Measurements from ENCODE around the gene CDCA8. TPM values are rescaled to one million over a fixed set of nuclear protein-coding genes. Genes with fewer than 3 reads are reported as not detected.

CDCA8 gene
- total and polyA plus RNA-seq, 2 of the 4 experiments (the other 2 are of a cell fraction), result 5.9 to 25.7 TPM

DNA sequence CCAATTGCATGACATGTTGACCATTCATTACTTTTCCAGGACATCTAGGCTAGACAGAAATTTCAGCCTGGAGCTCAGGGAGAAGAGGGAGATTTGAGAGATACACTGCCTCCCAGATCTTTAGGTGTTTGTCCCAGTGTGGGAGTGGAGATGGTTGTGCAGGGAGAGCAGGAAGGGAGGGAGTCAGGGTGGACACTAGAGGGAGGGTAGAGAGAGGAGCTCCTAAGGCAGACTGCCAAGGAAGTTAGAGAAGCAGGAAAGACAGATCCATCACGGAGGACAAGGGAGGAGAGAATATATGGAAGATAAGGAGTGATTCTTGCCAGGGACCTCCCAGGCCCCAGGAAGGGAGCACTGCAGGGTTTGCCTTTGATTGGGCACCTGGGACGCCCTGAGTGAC lies 8.7 kb downstream of the CDCA8 start:
- no peaks in the 10 kb centered on the region for H3K9me3 ChIP-seq (ENCODE audit: control insufficient read depth, insufficient read depth, low read length)
- DNase-seq (no peak), ATAC-seq (ENCODE audit: low read depth) (no peak)
- no peak overlapping the region for H2AK9ac ChIP-seq (replicated peaks; ENCODE audit: low read depth, low read length, poor library complexity)
- peaks cover 18 to 21% of the 10 kb centered on the region in 2 experiments for H3K79me1 ChIP-seq (ENCODE audit: low read depth in 1 of 2, low read length in 2 of 2)
- H3K36me3 ChIP-seq (ENCODE audit: control insufficient read depth, insufficient read depth, low read length), result peaks cover 15% of the 10 kb centered on the region
- TF ChIP-seq, protein P1, sequence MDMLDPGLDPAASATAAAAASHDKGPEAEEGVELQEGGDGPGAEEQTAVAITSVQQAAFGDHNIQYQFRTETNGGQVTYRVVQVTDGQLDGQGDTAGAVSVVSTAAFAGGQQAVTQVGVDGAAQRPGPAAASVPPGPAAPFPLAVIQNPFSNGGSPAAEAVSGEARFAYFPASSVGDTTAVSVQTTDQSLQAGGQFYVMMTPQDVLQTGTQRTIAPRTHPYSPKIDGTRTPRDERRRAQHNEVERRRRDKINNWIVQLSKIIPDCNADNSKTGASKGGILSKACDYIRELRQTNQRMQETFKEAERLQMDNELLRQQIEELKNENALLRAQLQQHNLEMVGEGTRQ (IDR thresholded peaks at IDR 0.05; ENCODE audit: low read depth, low read length), result no peak
- TF ChIP-seq MAZ (IDR thresholded peaks at IDR 0.05; ENCODE audit: borderline replicate concordance, low read depth, low read length) (no peak), SMC3 (IDR thresholded peaks at IDR 0.05; ENCODE audit: low read depth, low read length) (no peak), RFX5 (IDR thresholded peaks at IDR 0.05; ENCODE audit: low read depth, low read length) (no peak), BHLHE40 (IDR thresholded peaks at IDR 0.05; ENCODE audit: low read depth, low read length) (no peak), FOS (IDR thresholded peaks at IDR 0.05; ENCODE audit: low read depth, low read length) (no peak), MXI1 (IDR thresholded peaks at IDR 0.05; ENCODE audit: borderline replicate concordance, low read depth, low read length) (no peak), RCOR1 (IDR thresholded peaks at IDR 0.05; ENCODE audit: insufficient replicate concordance, low read length) (no peak), MAFK (IDR thresholded peaks at IDR 0.05; ENCODE audit: low read depth, low read length) (no peak), CHD1 (IDR thresholded peaks at IDR 0.05; ENCODE audit: low read depth, low read length) (no peak), RAD21 (IDR thresholded peaks at IDR 0.05; ENCODE audit: low read length) (no peak), POLR2A (IDR thresholded peaks at IDR 0.05; ENCODE audit: low read depth, low read length) (no peak)
- TF ChIP-seq, protein P2, sequence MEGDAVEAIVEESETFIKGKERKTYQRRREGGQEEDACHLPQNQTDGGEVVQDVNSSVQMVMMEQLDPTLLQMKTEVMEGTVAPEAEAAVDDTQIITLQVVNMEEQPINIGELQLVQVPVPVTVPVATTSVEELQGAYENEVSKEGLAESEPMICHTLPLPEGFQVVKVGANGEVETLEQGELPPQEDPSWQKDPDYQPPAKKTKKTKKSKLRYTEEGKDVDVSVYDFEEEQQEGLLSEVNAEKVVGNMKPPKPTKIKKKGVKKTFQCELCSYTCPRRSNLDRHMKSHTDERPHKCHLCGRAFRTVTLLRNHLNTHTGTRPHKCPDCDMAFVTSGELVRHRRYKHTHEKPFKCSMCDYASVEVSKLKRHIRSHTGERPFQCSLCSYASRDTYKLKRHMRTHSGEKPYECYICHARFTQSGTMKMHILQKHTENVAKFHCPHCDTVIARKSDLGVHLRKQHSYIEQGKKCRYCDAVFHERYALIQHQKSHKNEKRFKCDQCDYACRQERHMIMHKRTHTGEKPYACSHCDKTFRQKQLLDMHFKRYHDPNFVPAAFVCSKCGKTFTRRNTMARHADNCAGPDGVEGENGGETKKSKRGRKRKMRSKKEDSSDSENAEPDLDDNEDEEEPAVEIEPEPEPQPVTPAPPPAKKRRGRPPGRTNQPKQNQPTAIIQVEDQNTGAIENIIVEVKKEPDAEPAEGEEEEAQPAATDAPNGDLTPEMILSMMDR (conservative IDR thresholded peaks at IDR 0.05; ENCODE audit: low read depth, low read length), result no peak
- TF ChIP-seq, protein P3, sequence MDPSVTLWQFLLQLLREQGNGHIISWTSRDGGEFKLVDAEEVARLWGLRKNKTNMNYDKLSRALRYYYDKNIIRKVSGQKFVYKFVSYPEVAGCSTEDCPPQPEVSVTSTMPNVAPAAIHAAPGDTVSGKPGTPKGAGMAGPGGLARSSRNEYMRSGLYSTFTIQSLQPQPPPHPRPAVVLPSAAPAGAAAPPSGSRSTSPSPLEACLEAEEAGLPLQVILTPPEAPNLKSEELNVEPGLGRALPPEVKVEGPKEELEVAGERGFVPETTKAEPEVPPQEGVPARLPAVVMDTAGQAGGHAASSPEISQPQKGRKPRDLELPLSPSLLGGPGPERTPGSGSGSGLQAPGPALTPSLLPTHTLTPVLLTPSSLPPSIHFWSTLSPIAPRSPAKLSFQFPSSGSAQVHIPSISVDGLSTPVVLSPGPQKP (IDR thresholded peaks at IDR 0.05; ENCODE audit: borderline replicate concordance, low read depth, low read length), result no peak
- H3K23ac ChIP-seq (ENCODE audit: low read depth, low read length), result no peak overlapping the region
- dilution Hi-C loops (cut with HindIII; ENCODE audit: low sequenced_read_pairs, unreplicated experiment), result no loop called here
- H4K91ac ChIP-seq (ENCODE audit: insufficient read depth, low read depth, low read length), result no peak overlapping the region
- no peak overlapping the region for H2BK20ac ChIP-seq (ENCODE audit: low read depth, low read length)
- H3K4me1 ChIP-seq (ENCODE audit: control insufficient read depth, insufficient read depth, low read length), result peaks cover 4% of the 10 kb centered on the region; the same call in 1 of the 2 replicates
- H2BK5ac ChIP-seq (ENCODE audit: low read depth, low read length, poor library complexity, severe bottlenecking), result no peak overlapping the region
- no peak overlapping the region for H3K4me2 ChIP-seq (ENCODE audit: low read depth, low read length)
- H4K8ac ChIP-seq (ENCODE audit: low read depth in 2 of 2, low read length in 2 of 2), result no peak overlapping the region
- no peak overlapping the region for H3K9ac ChIP-seq (ENCODE audit: low read depth, low read length)
- ChIA-PET POLR2A (ENCODE audit: unreplicated experiment) (interaction anchor here (0.6 kb wide), 1 partner anchor 211 kb away, joined by 4 read pairs; no protein-coding TSS in a partner anchor), CTCF (no interaction called here)
- H3K56ac ChIP-seq (ENCODE audit: extremely low read depth, insufficient read depth, low read length), result no peak overlapping the region
- H3K18ac ChIP-seq (ENCODE audit: low read depth, low read length), result no peak overlapping the region
- in situ Hi-C loops (cut with MboI; ENCODE audit: low sequenced_read_pairs), result no loop called here
- no peaks in the 10 kb centered on the region for H4K20me1 ChIP-seq (ENCODE audit: insufficient read depth, low read length)
- H3K4me3 ChIP-seq (ENCODE audit: insufficient read depth, low read depth, low read length), result no peak overlapping the region
- intact Hi-C loops (cut with micrococcal nuclease), result no loop called here
- H4K5ac ChIP-seq (ENCODE audit: low read depth, low read length), result no peak overlapping the region
- H2AK5ac ChIP-seq (ENCODE audit: low read depth, low read length), result no peak overlapping the region
- H2BK15ac ChIP-seq (ENCODE audit: low read depth, low read length), result no peak overlapping the region
- no peak overlapping the region for H3K27ac ChIP-seq (ENCODE audit: insufficient read depth, low read length)
- H2BK120ac ChIP-seq (ENCODE audit: low read depth, low read length), result no peak overlapping the region
- H3K27me3 ChIP-seq (ENCODE audit: control insufficient read depth, insufficient read depth, low read length), result no peaks in the 10 kb centered on the region
- no peak overlapping the region for H3K4ac ChIP-seq (ENCODE audit: low read depth, low read length)
- no peaks in the 10 kb centered on the region for H3K9me1 ChIP-seq (ENCODE audit: insufficient read depth, low read length)
- H3K14ac ChIP-seq (replicated peaks; ENCODE audit: low read depth, low read length), result no peak overlapping the region
- no TSS peak for BruUV-seq (replicated peaks)
- WGBS, 2 experiments (ENCODE audit: extremely low coverage in 2 of 2, insufficient read length in 1 of 2), result no CpG with 5 or more reads among the region's 2 CpGs
- no peak overlapping the region for H2AFZ ChIP-seq (replicated peaks; ENCODE audit: low read length, poor library complexity)

Data from IMR-90 (cell line).